Measurements from ENCODE around the gene ERICH4.
"Not testable (repeated sequence)": the region's sequence is repeated elsewhere in the genome, so short reads cannot be mapped to it uniquely, and the experiment has no call there.

Gene ERICH4

DNA sequence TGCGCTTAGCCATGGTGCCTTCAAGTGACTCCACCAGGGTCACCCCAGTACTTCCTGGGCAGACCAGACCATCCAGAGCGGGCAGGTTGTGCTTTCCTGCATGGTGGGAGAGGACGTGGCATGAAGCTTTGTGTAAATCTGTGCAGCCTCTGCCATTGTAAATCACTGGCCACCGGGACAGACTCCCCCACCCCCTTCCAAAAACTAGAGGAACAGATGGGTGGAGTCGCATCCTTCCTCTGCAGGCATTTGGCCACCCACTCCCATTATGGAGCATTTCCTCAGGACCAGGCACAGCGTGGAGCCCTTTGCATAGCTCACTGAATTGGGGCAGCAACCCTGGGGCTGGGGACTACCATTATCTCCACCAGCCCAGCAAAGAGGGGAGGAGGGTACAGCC lies 37.2 kb upstream of the ERICH4 start:
- H3K27ac ChIP-seq: peak overlapping the region; percentile 94
- H3K9me3 ChIP-seq: no peaks in the 10 kb centered on the region
- TF ChIP-seq CTCF (IDR thresholded peaks at IDR 0.05): no peak
- H3K27me3 ChIP-seq: no peaks in the 10 kb centered on the region
- no peaks in the 10 kb centered on the region for H3K36me3 ChIP-seq
- no peak overlapping the region for H3K4me3 ChIP-seq (ENCODE audit: low read depth in 1 of 2, low read length in 1 of 2)
- peaks cover 52 to 53% of the 10 kb centered on the region in 2 experiments for H3K4me1 ChIP-seq (ENCODE audit: control insufficient read depth in 1 of 2, insufficient read depth in 1 of 2, low read depth in 1 of 2, low read length in 1 of 2)

DNA sequence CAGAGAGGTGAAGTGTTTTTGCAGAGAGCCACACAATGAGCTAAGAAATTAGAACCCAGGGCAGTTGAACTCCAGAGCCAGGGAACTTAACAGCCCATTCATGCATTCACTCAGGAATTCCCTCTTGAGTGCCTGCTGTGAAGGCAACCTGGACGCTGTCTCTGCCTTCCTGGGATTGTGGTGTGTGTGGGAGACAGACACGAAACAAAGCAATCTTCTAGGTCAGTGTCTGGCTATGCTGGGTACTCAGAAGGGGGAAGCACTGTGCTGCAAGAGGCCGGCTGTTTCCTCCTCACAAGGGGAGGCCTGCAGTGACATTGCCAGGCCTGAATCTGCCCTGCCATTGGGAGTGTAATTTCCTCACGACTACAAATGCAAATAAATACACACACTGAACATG lies 35.7 kb upstream of the ERICH4 start:
- peak overlapping the region in 1 of 2 experiments; percentile 21 for H3K4me3 ChIP-seq (ENCODE audit: low read depth in 1 of 2, low read length in 1 of 2)
- H3K36me3 ChIP-seq: no peaks in the 10 kb centered on the region
- H3K9me3 ChIP-seq: no peaks in the 10 kb centered on the region
- H3K27me3 ChIP-seq: no peaks in the 10 kb centered on the region
- TF ChIP-seq CTCF (IDR thresholded peaks at IDR 0.05): peak; percentile 30
- H3K27ac ChIP-seq: peak overlapping the region; percentile 94
- peaks cover 66 to 67% of the 10 kb centered on the region in 2 experiments for H3K4me1 ChIP-seq (ENCODE audit: control insufficient read depth in 1 of 2, insufficient read depth in 1 of 2, low read depth in 1 of 2, low read length in 1 of 2)

- Histone ChIP-seq H3K4me1 (ENCODE audit: control insufficient read depth in 1 of 2, insufficient read depth in 1 of 2, low read depth in 1 of 2, low read length in 1 of 2) (peaks cover 75 to 76% of the 10 kb centered on the region in 2 experiments), H3K27me3 (no peaks in the 10 kb centered on the region), H3K4me3 (ENCODE audit: low read depth in 1 of 2, low read length in 1 of 2) (no peak overlapping the region), H3K9me3 (no peaks in the 10 kb centered on the region), H3K36me3 (no peaks in the 10 kb centered on the region), H3K27ac (peak overlapping the region; percentile 94)
- no peak for TF ChIP-seq CTCF (IDR thresholded peaks at IDR 0.05)
Observed at GRCh38 chr19:41408256-41408655, 34.7 kb upstream of the ERICH4 start.

- not testable (repeated sequence) for H3K9me3 ChIP-seq, H3K36me3 ChIP-seq, H3K27me3 ChIP-seq
- peak overlapping the region; percentile 94 for H3K27ac ChIP-seq
- H3K4me1 ChIP-seq (ENCODE audit: control insufficient read depth in 1 of 2, insufficient read depth in 1 of 2, low read depth in 1 of 2, low read length in 1 of 2): peaks cover 80 to 82% of the 10 kb centered on the region in 2 experiments
- H3K4me3 ChIP-seq (ENCODE audit: low read depth in 1 of 2, low read length in 1 of 2): peak overlapping the region in 1 of 2 experiments; percentile 13
Observed at GRCh38 chr19:41408846-41409245, 34.1 kb upstream of the ERICH4 start.

DNA sequence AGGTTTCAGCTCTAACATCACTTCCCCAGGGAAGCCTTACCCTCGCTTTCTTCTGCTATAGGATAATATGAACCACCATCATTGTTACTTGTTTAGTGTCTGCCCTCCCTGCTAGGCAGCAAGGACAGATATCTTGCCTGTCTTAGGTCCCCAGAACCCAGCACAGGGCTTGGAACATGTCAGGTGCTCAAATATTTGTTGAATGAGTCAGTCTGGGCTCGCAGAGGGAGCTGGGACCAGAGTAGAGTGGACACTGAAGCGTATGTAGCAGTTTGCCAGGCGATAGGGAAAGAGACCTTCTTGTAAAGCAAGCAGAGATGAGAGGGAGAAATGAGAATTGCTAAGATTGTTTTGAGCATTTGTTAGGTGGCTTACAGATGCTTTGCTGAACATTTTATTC lies 33.7 kb upstream of the ERICH4 start:
- no peaks in the 10 kb centered on the region for H3K9me3 ChIP-seq
- H3K4me1 ChIP-seq (ENCODE audit: control insufficient read depth in 1 of 2, insufficient read depth in 1 of 2, low read depth in 1 of 2, low read length in 1 of 2): peaks cover 85 to 87% of the 10 kb centered on the region in 2 experiments
- peak overlapping the region; percentile 94 for H3K27ac ChIP-seq
- H3K4me3 ChIP-seq (ENCODE audit: low read depth in 1 of 2, low read length in 1 of 2): peak overlapping the region in 1 of 2 experiments; percentile 13
- no peak for TF ChIP-seq CTCF (IDR thresholded peaks at IDR 0.05)
- no peaks in the 10 kb centered on the region for H3K36me3 ChIP-seq
- no peaks in the 10 kb centered on the region for H3K27me3 ChIP-seq

- H3K9me3 ChIP-seq: no peaks in the 10 kb centered on the region
- TF ChIP-seq CTCF (IDR thresholded peaks at IDR 0.05): no peak
- H3K4me1 ChIP-seq (ENCODE audit: control insufficient read depth in 1 of 2, insufficient read depth in 1 of 2, low read depth in 1 of 2, low read length in 1 of 2): peaks cover 97 to 99% of the 10 kb centered on the region in 2 experiments
- H3K27me3 ChIP-seq: no peaks in the 10 kb centered on the region
- H3K4me3 ChIP-seq (ENCODE audit: low read depth in 1 of 2, low read length in 1 of 2): peak overlapping the region; percentile 13 to 31
- no peaks in the 10 kb centered on the region for H3K36me3 ChIP-seq
- peak overlapping the region; percentile 94 for H3K27ac ChIP-seq
Observed at GRCh38 chr19:41410336-41411054, 32.5 kb upstream of the ERICH4 start.

All from neutrophil (primary cell).